ENCODE data around the gene MOB3A. TPM values are rescaled to one million over a fixed set of nuclear protein-coding genes. Genes with fewer than 3 reads are reported as not detected.

MOB3A gene
- total RNA-seq, 1 donor from 2014 or later = 40.0 TPM

- no peak overlapping the region for H3K4me3 Mint-ChIP-seq
- no peaks in the 10 kb centered on the region for H3K9me3 Mint-ChIP-seq
- H3K4me1 Mint-ChIP-seq = no peaks in the 10 kb centered on the region
- H3K36me3 Mint-ChIP-seq (ENCODE audit: low read depth) = peaks cover 11% of the 10 kb centered on the region
- no peaks in the 10 kb centered on the region for H3K27me3 Mint-ChIP-seq (ENCODE audit: low read depth)
- H3K27ac Mint-ChIP-seq (ENCODE audit: unreplicated experiment) = no peak overlapping the region
- no peak for TF ChIP-seq CTCF (conservative IDR thresholded peaks at IDR 0.05)
- no peak for DNase-seq (ENCODE audit: low read depth, low spot score)
Observed at GRCh38 chr19:2113439-2114211, 17.5 kb upstream of the MOB3A start.

- H3K27me3 Mint-ChIP-seq (ENCODE audit: low read depth) = no peaks in the 10 kb centered on the region
- no peak overlapping the region for H3K4me3 Mint-ChIP-seq
- no peak for DNase-seq (ENCODE audit: low read depth, low spot score)
- peaks cover 16% of the 10 kb centered on the region for H3K36me3 Mint-ChIP-seq (ENCODE audit: low read depth)
- H3K9me3 Mint-ChIP-seq = no peaks in the 10 kb centered on the region
- H3K27ac Mint-ChIP-seq (ENCODE audit: unreplicated experiment) = no peak overlapping the region
- H3K4me1 Mint-ChIP-seq = no peaks in the 10 kb centered on the region
- no peak for TF ChIP-seq CTCF (conservative IDR thresholded peaks at IDR 0.05)
Observed at GRCh38 chr19:2112516-2113320, 16.6 kb upstream of the MOB3A start.

- Mint-ChIP-seq H3K27me3 (ENCODE audit: low read depth) (no peaks in the 10 kb centered on the region), H3K4me1 (no peaks in the 10 kb centered on the region), H3K36me3 (ENCODE audit: low read depth) (peaks cover 16% of the 10 kb centered on the region), H3K4me3 (no peak overlapping the region), H3K27ac (ENCODE audit: unreplicated experiment) (no peak overlapping the region), H3K9me3 (no peaks in the 10 kb centered on the region)
- no peak for DNase-seq (ENCODE audit: low read depth, low spot score)
- TF ChIP-seq CTCF (conservative IDR thresholded peaks at IDR 0.05) = no peak
Observed at GRCh38 chr19:2111886-2112285, 15.8 kb upstream of the MOB3A start.

- H3K27me3 Mint-ChIP-seq (ENCODE audit: low read depth) = no peaks in the 10 kb centered on the region
- no peaks in the 10 kb centered on the region for H3K4me1 Mint-ChIP-seq
- no peak overlapping the region for H3K4me3 Mint-ChIP-seq
- no peak overlapping the region for H3K27ac Mint-ChIP-seq (ENCODE audit: unreplicated experiment)
- no peaks in the 10 kb centered on the region for H3K9me3 Mint-ChIP-seq
- no peak for DNase-seq (ENCODE audit: low read depth, low spot score)
- no peak for TF ChIP-seq CTCF (conservative IDR thresholded peaks at IDR 0.05)
- peaks cover 19% of the 10 kb centered on the region for H3K36me3 Mint-ChIP-seq (ENCODE audit: low read depth)
Observed at GRCh38 chr19:2111425-2111824, 15.3 kb upstream of the MOB3A start.

GRCh38 chr19:2110822-2111221, 14.7 kb upstream of the MOB3A start:
- Mint-ChIP-seq H3K36me3 (ENCODE audit: low read depth) (peaks cover 22% of the 10 kb centered on the region), H3K4me1 (no peaks in the 10 kb centered on the region), H3K4me3 (no peak overlapping the region), H3K27ac (ENCODE audit: unreplicated experiment) (no peak overlapping the region), H3K9me3 (no peaks in the 10 kb centered on the region), H3K27me3 (ENCODE audit: low read depth) (no peaks in the 10 kb centered on the region)
- TF ChIP-seq CTCF (conservative IDR thresholded peaks at IDR 0.05) = no peak
- no peak for DNase-seq (ENCODE audit: low read depth, low spot score)

Measured in neural crest cell (in vitro differentiated cells).